Caki2 (cell line): ENCODE results near the gene FGFR2. TPM values are rescaled to one million over a fixed set of nuclear protein-coding genes. Genes with fewer than 3 reads are reported as not detected.

Source experiments
- DNase-seq: peaks from one replicate; pipeline ENCODE4 v3.0.0-alpha.2; 2015; ENCODE audit warnings: low read depth
- in situ Hi-C: cut with HindIII; loops from 2 replicates; pipeline ENCODE4 v1.10.0; 2016; ENCODE audit warnings: low sequenced_read_pairs, low pct_unique_long_range_greater_than_20kb, mixed read lengths
- total RNA-seq: library from RNA; depleted of rRNA; stranded (reverse); fragments of >200 nt; shearing (Covaris generic); gene quantifications from 2 replicates; pipeline ENCODE4 v1.2.3, GENCODE V29; 2014; ENCODE audit warnings: low replicate concordance

Gene FGFR2
- total RNA-seq, 1 experiment from 2014 or later, result 7.4 TPM

- no peak for DNase-seq
- in situ Hi-C loops, result no loop called here
Measured at GRCh38 chr10:121594623-121595350, 3.5 kb downstream of the FGFR2 start.

GRCh38 chr10:121594076-121594475, 4.2 kb downstream of the FGFR2 start:
- in situ Hi-C loops, result no loop called here
- no peak for DNase-seq

GRCh38 chr10:121593281-121594075, 4.8 kb downstream of the FGFR2 start:
- DNase-seq, result no peak

GRCh38 chr10:121592155-121592890, 5.9 kb downstream of the FGFR2 start:
- in situ Hi-C loops, result no loop called here

More at GRCh38 chr10:121593281-121594075, 4.8 kb downstream of the FGFR2 start:
- in situ Hi-C loops, result no loop called here

GRCh38 chr10:121591186-121591585, 7.1 kb downstream of the FGFR2 start:
- in situ Hi-C loops, result no loop called here
- DNase-seq, result no peak

More at GRCh38 chr10:121592155-121592890, 5.9 kb downstream of the FGFR2 start:
- DNase-seq, result no peak

- in situ Hi-C loops, result no loop called here
Measured at GRCh38 chr10:121590772-121591171, 7.5 kb downstream of the FGFR2 start.

GRCh38 chr10:121589553-121589952, 8.7 kb downstream of the FGFR2 start:
- in situ Hi-C loops, result no loop called here
- DNase-seq, result no peak

More at GRCh38 chr10:121590772-121591171, 7.5 kb downstream of the FGFR2 start:
- no peak for DNase-seq

- in situ Hi-C loops, result no loop called here
- DNase-seq, result no peak
Measured at GRCh38 chr10:121583857-121584256, 14.4 kb downstream of the FGFR2 start.

- DNase-seq, result no peak
Measured at GRCh38 chr10:121583258-121583657, 15.0 kb downstream of the FGFR2 start.

GRCh38 chr10:121580276-121581116, 17.7 kb downstream of the FGFR2 start:
- DNase-seq, result no peak
- in situ Hi-C loops, result no loop called here

More at GRCh38 chr10:121583258-121583657, 15.0 kb downstream of the FGFR2 start:
- in situ Hi-C loops, result no loop called here

- in situ Hi-C loops, result no loop called here
- no peak for DNase-seq
Measured at GRCh38 chr10:121579656-121580055, 18.6 kb downstream of the FGFR2 start.

GRCh38 chr10:121578965-121579364, 19.3 kb downstream of the FGFR2 start:
- in situ Hi-C loops, result no loop called here

GRCh38 chr10:121578298-121578697, 19.9 kb downstream of the FGFR2 start:
- in situ Hi-C loops, result no loop called here
- DNase-seq, result no peak

More at GRCh38 chr10:121578965-121579364, 19.3 kb downstream of the FGFR2 start:
- no peak for DNase-seq

GRCh38 chr10:121577568-121577967, 20.7 kb downstream of the FGFR2 start:
- in situ Hi-C loops, result no loop called here
- no peak for DNase-seq

- no peak for DNase-seq
- in situ Hi-C loops, result no loop called here
Measured at GRCh38 chr10:121576139-121576538, 22.1 kb downstream of the FGFR2 start.

- in situ Hi-C loops, result no loop called here
- no peak for DNase-seq
Measured at GRCh38 chr10:121574519-121575166, 23.6 kb downstream of the FGFR2 start.

- no peak for DNase-seq
- in situ Hi-C loops, result no loop called here
Measured at GRCh38 chr10:121573538-121573941, 24.7 kb downstream of the FGFR2 start.
